Progenitor cell of endocrine pancreas (in vitro differentiated cells): ENCODE data around the gene TRIM54. TPM values are rescaled to one million over a fixed set of nuclear protein-coding genes. Genes with fewer than 3 reads are reported as not detected.

ENCODE experiments used
- DNase-seq: peaks from one replicate; pipeline ENCODE4 v3.0.0; 2021; ENCODE audit warnings: low spot score; ENCODE audit not compliant: unreplicated experiment
- H3K27ac Mint-ChIP-seq: 2 replicates; pipeline ENCODE4 v1.8.0; 2021; ENCODE audit warnings: mild to moderate bottlenecking, moderate library complexity, mixed read lengths
- H3K27me3 Mint-ChIP-seq: 2 replicates; pipeline ENCODE4 v1.8.0; 2021; ENCODE audit warnings: mixed read lengths
- H3K36me3 Mint-ChIP-seq: 2 replicates; pipeline ENCODE4 v1.8.0; 2022; ENCODE audit warnings: mixed read lengths; ENCODE audit not compliant: insufficient read depth
- H3K4me1 Mint-ChIP-seq: 2 replicates; pipeline ENCODE4 v1.8.0; 2021; ENCODE audit warnings: low read depth, mixed read lengths
- H3K4me3 Mint-ChIP-seq: 2 replicates; pipeline ENCODE4 v1.8.0; 2021; ENCODE audit warnings: low read depth, mild to moderate bottlenecking, moderate library complexity, mixed read lengths
- H3K9me3 Mint-ChIP-seq: 2 replicates; pipeline ENCODE4 v1.8.0; 2021; ENCODE audit warnings: low read depth, mixed read lengths
- CTCF ChIP-seq: fragments of 200-600 bp; sonication (generic); IDR thresholded peaks from one replicate; pipeline ENCODE4 v1.5.0; 2021; ENCODE audit warnings: antibody characterized with exemption, mild to moderate bottlenecking; ENCODE audit not compliant: unreplicated experiment
- total RNA-seq: library from RNA; stranded (reverse); gene quantifications from 2 replicates; pipeline ENCODE4 v1.2.1, GENCODE V29; 2021

The TRIM54 gene
- total RNA-seq, 1 donor from 2014 or later, result not detected

GRCh38 chr2:27305516-27305915 is 23.3 kb downstream of the TRIM54 start:
- no peak overlapping the region for H3K4me3 Mint-ChIP-seq
- H3K9me3 Mint-ChIP-seq, result no peaks in the 10 kb centered on the region
- H3K27me3 Mint-ChIP-seq, result peaks cover 50% of the 10 kb centered on the region
- no peak overlapping the region for H3K27ac Mint-ChIP-seq
- no peak for DNase-seq
- H3K36me3 Mint-ChIP-seq, result peaks cover 4% of the 10 kb centered on the region
- TF ChIP-seq CTCF, result no peak
- no peaks in the 10 kb centered on the region for H3K4me1 Mint-ChIP-seq

GRCh38 chr2:27306136-27306535 is 23.9 kb downstream of the TRIM54 start:
- Mint-ChIP-seq H3K36me3 (peaks cover 4% of the 10 kb centered on the region), H3K9me3 (no peaks in the 10 kb centered on the region), H3K4me3 (no peak overlapping the region), H3K4me1 (no peaks in the 10 kb centered on the region), H3K27ac (no peak overlapping the region), H3K27me3 (peaks cover 50% of the 10 kb centered on the region)
- no peak for DNase-seq
- no peak for TF ChIP-seq CTCF

- Mint-ChIP-seq H3K4me3 (no peak overlapping the region), H3K4me1 (no peaks in the 10 kb centered on the region), H3K27me3 (peaks cover 50% of the 10 kb centered on the region), H3K9me3 (no peaks in the 10 kb centered on the region), H3K36me3 (peaks cover 7% of the 10 kb centered on the region), H3K27ac (no peak overlapping the region)
- no peak for TF ChIP-seq CTCF
- DNase-seq, result no peak
These were observed 24.5 kb downstream of the TRIM54 start for GRCh38 chr2:27306573-27307286.

- TF ChIP-seq CTCF, result no peak
- Mint-ChIP-seq H3K27ac (no peak overlapping the region), H3K4me1 (no peaks in the 10 kb centered on the region), H3K27me3 (peaks cover 50% of the 10 kb centered on the region), H3K9me3 (no peaks in the 10 kb centered on the region), H3K36me3 (peaks cover 7% of the 10 kb centered on the region), H3K4me3 (no peak overlapping the region)
- DNase-seq, result no peak
These were observed 25.0 kb downstream of the TRIM54 start for GRCh38 chr2:27307287-27307544.

GRCh38 chr2:27307545-27308358 is 25.5 kb downstream of the TRIM54 start:
- H3K27me3 Mint-ChIP-seq, result peaks cover 50% of the 10 kb centered on the region
- H3K36me3 Mint-ChIP-seq, result peaks cover 7% of the 10 kb centered on the region
- no peaks in the 10 kb centered on the region for H3K4me1 Mint-ChIP-seq
- H3K9me3 Mint-ChIP-seq, result no peaks in the 10 kb centered on the region
- no peak overlapping the region for H3K4me3 Mint-ChIP-seq
- no peak for TF ChIP-seq CTCF
- no peak for DNase-seq
- H3K27ac Mint-ChIP-seq, result no peak overlapping the region
